H1 (cell line): ENCODE measurements around the gene COL5A2. TPM values are rescaled to one million over a fixed set of nuclear protein-coding genes. Genes with fewer than 3 reads are reported as not detected.

Experiments
- CTCF ChIA-PET: fragments of 300-600 bp; sonication (Branson Sonifier 250); formaldehyde crosslinking; loops from one replicate; lab custom pipeline; 2021; ENCODE audit not compliant: partially characterized antibody; lab: Charles Lee
- POLR2A ChIA-PET: fragments of 300-600 bp; sonication (Branson Sonifier 250); formaldehyde crosslinking; loops from one replicate; lab custom pipeline; 2021; ENCODE audit warnings: inconsistent platforms; ENCODE audit not compliant: partially characterized antibody; lab: Charles Lee
- DNase-seq, 2 experiments: peaks; one replicate each; pipeline versions ENCODE4 v3.0.0 to v3.0.0-alpha.2; 2010 to 2022; ENCODE audit warnings: low spot score in 2 of 2, low read depth in 1 of 2, mixed read lengths in 1 of 2
- FAIRE-seq: peaks from 2 replicates; lab custom pipeline; 2011; peaks lifted over from hg19 to GRCh38; lab: Jason Lieb, UNC
- H2AFZ ChIP-seq: 2 replicates; pipeline ENCODE4 v1.8.1; 2012; ENCODE audit warnings: low read length, inconsistent platforms
- H2AK5ac ChIP-seq: 2 replicates; pipeline ENCODE4 v1.6.1; 2013; ENCODE audit warnings: low read depth, low read length
- H2BK120ac ChIP-seq: replicated peaks from 2 replicates; pipeline ENCODE3; 2013; ENCODE audit warnings: low read depth, low read length, inconsistent platforms
- H2BK12ac ChIP-seq: 2 replicates; pipeline ENCODE4 v1.6.1; 2013; ENCODE audit warnings: low read depth, low read length
- H2BK15ac ChIP-seq: 2 replicates; pipeline ENCODE4 v1.6.1; 2013; ENCODE audit warnings: low read length
- H2BK20ac ChIP-seq: 2 replicates; pipeline ENCODE4 v1.6.1; 2013; ENCODE audit warnings: low read length
- H2BK5ac ChIP-seq: 2 replicates; pipeline ENCODE4 v1.6.1; 2013; ENCODE audit warnings: low read depth, low read length
- H3K14ac ChIP-seq: 2 replicates; pipeline ENCODE4 v1.6.1; 2013; ENCODE audit warnings: inconsistent platforms; ENCODE audit not compliant: insufficient read length
- H3K18ac ChIP-seq: 2 replicates; pipeline ENCODE4 v1.6.1; 2013; ENCODE audit warnings: low read length; ENCODE audit errors: extremely low read depth
- H3K23ac ChIP-seq: 2 replicates; pipeline ENCODE4 v1.6.1; 2013; ENCODE audit warnings: inconsistent platforms; ENCODE audit not compliant: insufficient read length
- H3K23me2 ChIP-seq: 2 replicates; pipeline ENCODE4 v1.6.1; 2013; ENCODE audit warnings: low read depth, low read length
- H3K27ac ChIP-seq: 2 replicates; pipeline ENCODE4 v1.6.1; 2011; ENCODE audit warnings: low read depth, low read length, inconsistent platforms
- H3K27me3 ChIP-seq, 4 experiments: replicated peaks in 1 of 4; 1 replicate in 1 of 4; 2 replicates in 3 of 4; pipeline versions ENCODE4 v1.6.1 to v1.8.1; 2011 to 2013; ENCODE audit warnings: low read length in 3 of 4, mild to moderate bottlenecking in 3 of 4, inconsistent platforms in 2 of 4, mixed read lengths in 2 of 4, moderate library complexity in 1 of 4; ENCODE audit not compliant: control insufficient read depth in 3 of 4, insufficient read depth in 3 of 4; ENCODE audit errors: extremely low read depth in 1 of 4
- H3K36me3 ChIP-seq, 4 experiments: 2 replicates each; pipeline versions ENCODE4 v1.6.1 to v1.8.1; 2011 to 2013; ENCODE audit warnings: mild to moderate bottlenecking in 4 of 4, low read length in 3 of 4, moderate library complexity in 2 of 4, control low read depth in 1 of 4, inconsistent platforms in 1 of 4; ENCODE audit not compliant: insufficient read depth in 4 of 4, control insufficient read depth in 2 of 4
- H3K4ac ChIP-seq: replicated peaks from 2 replicates; pipeline ENCODE3; 2013; ENCODE audit warnings: low read length, low read depth, mixed read lengths, inconsistent platforms; ENCODE audit not compliant: insufficient read length
- H3K4me1 ChIP-seq, 4 experiments: replicated peaks in 1 of 4; 1 replicate in 1 of 4; 2 replicates in 3 of 4; pipeline versions ENCODE4 v1.6.1 to v1.8.1; 2011 to 2013; ENCODE audit warnings: low read length in 3 of 4, inconsistent platforms in 2 of 4, mixed read lengths in 1 of 4; ENCODE audit not compliant: insufficient read depth in 4 of 4, control insufficient read depth in 3 of 4
- H3K4me2 ChIP-seq, 2 experiments: 2 replicates each; pipeline versions ENCODE4 v1.6.1 to v1.8.1; 2011 to 2013; ENCODE audit warnings: low read depth in 2 of 2, low read length in 2 of 2, control low read depth in 1 of 2, inconsistent platforms in 1 of 2, mild to moderate bottlenecking in 1 of 2; ENCODE audit not compliant: insufficient read depth in 1 of 2
- H3K4me3 ChIP-seq, 4 experiments: fragments of 200-600, 300-600 bp in 1 of 4; sonication (generic), shearing (Covaris generic), sonication (Bioruptor Twin) in 1 of 4; 2 replicates each; pipeline versions ENCODE4 v1.5.1 to v1.8.1; 2011 to 2016; ENCODE audit warnings: low read length in 4 of 4, low read depth in 3 of 4, control low read depth in 2 of 4, inconsistent platforms in 2 of 4, mild to moderate bottlenecking in 2 of 4, mixed read lengths in 1 of 4, moderate library complexity in 1 of 4; ENCODE audit not compliant: insufficient read depth in 2 of 4; ENCODE audit errors: extremely low read depth in 1 of 4
- H3K56ac ChIP-seq: replicated peaks from 2 replicates; pipeline ENCODE3; 2013; ENCODE audit warnings: low read depth, mild to moderate bottlenecking, mixed read lengths, low read length, inconsistent platforms; ENCODE audit not compliant: insufficient read length
- H3K79me1 ChIP-seq: 2 replicates; pipeline ENCODE4 v1.6.1; 2013; ENCODE audit warnings: low read depth, low read length, control low read depth
- H3K79me2 ChIP-seq, 2 experiments: 2 replicates each; pipeline versions ENCODE4 v1.6.1 to v1.8.1; 2012 to 2013; ENCODE audit warnings: low read length in 2 of 2, mild to moderate bottlenecking in 2 of 2, inconsistent platforms in 1 of 2; ENCODE audit not compliant: insufficient read depth in 2 of 2, control insufficient read depth in 1 of 2
- H3K9ac ChIP-seq, 4 experiments: replicated peaks in 1 of 4; 1 replicate in 1 of 4; 2 replicates in 3 of 4; pipeline versions ENCODE4 v1.6.1 to v1.8.1; 2011 to 2013; ENCODE audit warnings: low read depth in 3 of 4, low read length in 3 of 4, control low read depth in 2 of 4, mild to moderate bottlenecking in 2 of 4, moderate library complexity in 2 of 4, inconsistent platforms in 1 of 4; ENCODE audit errors: extremely low read depth in 1 of 4
- H3K9me3 ChIP-seq, 2 experiments: 2 replicates each; pipeline versions ENCODE4 v1.6.1 to v1.8.1; 2012 to 2013; ENCODE audit warnings: mild to moderate bottlenecking in 2 of 2, moderate library complexity in 2 of 2, control low read depth in 1 of 2, inconsistent platforms in 1 of 2, low read depth in 1 of 2, low read length in 1 of 2, mixed read lengths in 1 of 2; ENCODE audit not compliant: insufficient read depth in 2 of 2
- H4K20me1 ChIP-seq, 2 experiments: replicated peaks in 1 of 2; 2 replicates each; pipeline versions ENCODE3 to v1.8.1; 2011 to 2013; ENCODE audit warnings: inconsistent platforms in 2 of 2, low read length in 2 of 2, mild to moderate bottlenecking in 1 of 2; ENCODE audit not compliant: insufficient read depth in 2 of 2, control insufficient read depth in 1 of 2
- H4K5ac ChIP-seq: 2 replicates; pipeline ENCODE4 v1.6.1; 2013; ENCODE audit warnings: low read length, low read depth, mixed read lengths, inconsistent platforms; ENCODE audit not compliant: insufficient read length
- H4K8ac ChIP-seq: 2 replicates; pipeline ENCODE4 v1.8.0; 2013; ENCODE audit warnings: mild to moderate bottlenecking, moderate library complexity, low read length, inconsistent platforms; ENCODE audit not compliant: insufficient read depth; ENCODE audit errors: extremely low read depth
- H4K91ac ChIP-seq: replicated peaks from 2 replicates; pipeline ENCODE3; 2013; ENCODE audit warnings: low read length, mixed read lengths, inconsistent platforms; ENCODE audit not compliant: insufficient read length
- CREB1 ChIP-seq: IDR thresholded peaks from 2 replicates; pipeline ENCODE4 v1.6.1; 2012; ENCODE audit warnings: inconsistent platforms
- EP300 ChIP-seq, 2 experiments: IDR thresholded peaks; 1 replicate in 1 of 2; 2 replicates in 1 of 2; pipeline ENCODE4 v1.6.1; 2011 to 2012; ENCODE audit warnings: low read depth in 2 of 2, low read length in 2 of 2, mild to moderate bottlenecking in 2 of 2, borderline replicate concordance in 1 of 2, inconsistent platforms in 1 of 2, moderate library complexity in 1 of 2
- KDM1A ChIP-seq: fragments of 200-600, 300-600 bp; sonication (generic); IDR thresholded peaks from 2 replicates; pipeline ENCODE4 v1.7.1; 2016; ENCODE audit warnings: mild to moderate bottlenecking, low read length, borderline replicate concordance
- NANOG ChIP-seq: IDR thresholded peaks from 2 replicates; pipeline ENCODE4 v1.6.1; 2011; ENCODE audit warnings: low read length, low read depth, mild to moderate bottlenecking, inconsistent platforms; ENCODE audit not compliant: insufficient read depth, poor library complexity, severe bottlenecking
- PHF8 ChIP-seq: fragments of 200-600 bp; sonication (generic); conservative IDR thresholded peaks from 2 replicates; pipeline ENCODE4 v1.7.1; 2012; ENCODE audit warnings: low read depth, mild to moderate bottlenecking, inconsistent platforms, low read length, moderate library complexity
- WGBS, 2 experiments: shearing (Covaris generic) in 1 of 2; methylation state at CpG; one replicate each; pipeline versions ENCODE4 v1.1.6 to v1.1.7; 2013 to 2015; ENCODE audit warnings: low lambda C conversion rate in 2 of 2, mixed read lengths in 2 of 2, inconsistent platforms in 1 of 2, low coverage in 1 of 2, missing lambda C conversion rate in 1 of 2; ENCODE audit not compliant: insufficient replicate concordance in 2 of 2, insufficient coverage in 1 of 2, insufficient read length in 1 of 2; ENCODE audit errors: extremely low coverage in 1 of 2, missing lambda C conversion rate in 1 of 2; 5-methylcytosine and 5-hydroxymethylcytosine counted together
- polyA plus RNA-seq, 7 experiments: library from polyadenylated mRNA; depleted of rRNA in 3 of 7; stranded (reverse) in 5 of 7; unstranded in 2 of 7; fragments of >200 nt in 5 of 7; fragments of 200-250 nt in 2 of 7; gene quantifications; 1 replicate in 5 of 7; 2 replicates in 1 of 7; 4 replicates in 1 of 7; pipeline versions ENCODE4 v1.2.1 to v1.2.3, GENCODE V29; 2011 to 2013; ENCODE audit warnings: missing spikeins in 2 of 7, mixed read lengths in 2 of 7
- total RNA-seq: library from RNA; stranded (reverse); fragmentation: NEBNext Ultra II Directional; extraction: Animal tissue kit (Norgen Biotek cat#: 25700); gene quantifications from 2 replicates; pipeline ENCODE4 v1.2.1, GENCODE V29; 2021
- TF ChIP-seq, protein P1 (sequence below), 3 experiments: IDR thresholded peaks; 1 replicate in 2 of 3; 2 replicates in 1 of 3; pipeline versions ENCODE4 v1.5.1 to v1.6.1; 2011; ENCODE audit warnings: low read length in 3 of 3, mild to moderate bottlenecking in 3 of 3, inconsistent platforms in 2 of 3, low read depth in 1 of 3, moderate library complexity in 1 of 3; ENCODE audit not compliant: insufficient read depth in 1 of 3; ENCODE audit errors: control extremely low read depth in 1 of 3

Gene COL5A2
- total and polyA plus RNA-seq, 2 of the 8 experiments (the other 6 are each of a cell fraction or from before 2014, with no cell fraction given): 4.7 to 24.2 TPM

DNA sequence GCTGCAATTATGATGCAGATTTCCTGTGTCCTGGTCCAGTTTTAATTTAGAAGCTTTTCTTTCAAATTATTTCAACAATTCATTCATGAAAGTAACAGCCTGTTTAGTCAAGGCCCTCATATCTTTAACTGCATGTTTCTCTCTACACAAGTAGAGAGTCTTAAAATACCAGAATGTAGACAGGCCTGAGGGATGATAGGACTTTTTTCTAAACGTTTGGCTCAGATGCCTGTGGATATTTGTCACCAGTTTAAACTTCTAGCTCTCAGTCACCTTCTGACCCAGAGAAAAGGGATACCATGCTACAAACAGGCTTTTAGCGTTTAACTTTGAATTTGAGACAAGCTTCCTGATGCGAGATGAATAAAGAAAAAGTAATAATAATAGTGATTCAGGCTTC lies 15.7 kb downstream of the COL5A2 start:
- FAIRE-seq: no peak
- Histone ChIP-seq H2AK5ac (no peak overlapping the region), H3K27me3 (no peaks in the 10 kb centered on the region), H3K23ac (no peak overlapping the region), H4K91ac (no peak overlapping the region), H2AFZ (no peak overlapping the region), H2BK5ac (no peak overlapping the region), H3K4ac (no peak overlapping the region), H2BK20ac (no peak overlapping the region), H3K4me1 (peaks cover 0 to 12% (median 2%) of the 10 kb centered on the region in 4 experiments; a peak in 2 of 7 replicates), H4K5ac (no peak overlapping the region), H3K23me2 (no peaks in the 10 kb centered on the region), H2BK12ac (no peak overlapping the region), H3K79me2 (no peaks in the 10 kb centered on the region), H3K79me1 (no peaks in the 10 kb centered on the region), H4K8ac (no peak overlapping the region), H3K18ac (no peak overlapping the region), H3K9ac (no peak overlapping the region), H2BK15ac (no peak overlapping the region), H2BK120ac (no peak overlapping the region), H3K4me3 (no peak overlapping the region), H3K9me3 (no peaks in the 10 kb centered on the region), H3K36me3 (no peaks in the 10 kb centered on the region; a peak in 1 of 8 replicates), H3K14ac (no peak overlapping the region), H3K56ac (no peak overlapping the region), H4K20me1 (no peaks in the 10 kb centered on the region), H3K27ac (no peak overlapping the region), H3K4me2 (no peak overlapping the region)
- ChIA-PET POLR2A (no interaction called here), CTCF (interaction anchor here (1.0 to 4.2 kb wide), 5 partner anchors 11 to 250 kb away, joined by 3 to 29 read pairs (median 6); partner anchors contain the start of gene COL5A2)
- 36% methylated on average over 3 of the region's 3 CpGs; no CpG with 5 or more reads in 1 of the 2 experiments for WGBS, 2 experiments
- no peak for DNase-seq
- TF ChIP-seq NANOG (no peak), CREB1 (no peak), EP300 (IDR thresholded peaks at IDR 0.05; ENCODE audit: borderline replicate concordance in 1 of 2, low read depth in 2 of 2, low read length in 2 of 2) (no peak), KDM1A (no peak), PHF8 (no peak)
- TF ChIP-seq, protein P1, sequence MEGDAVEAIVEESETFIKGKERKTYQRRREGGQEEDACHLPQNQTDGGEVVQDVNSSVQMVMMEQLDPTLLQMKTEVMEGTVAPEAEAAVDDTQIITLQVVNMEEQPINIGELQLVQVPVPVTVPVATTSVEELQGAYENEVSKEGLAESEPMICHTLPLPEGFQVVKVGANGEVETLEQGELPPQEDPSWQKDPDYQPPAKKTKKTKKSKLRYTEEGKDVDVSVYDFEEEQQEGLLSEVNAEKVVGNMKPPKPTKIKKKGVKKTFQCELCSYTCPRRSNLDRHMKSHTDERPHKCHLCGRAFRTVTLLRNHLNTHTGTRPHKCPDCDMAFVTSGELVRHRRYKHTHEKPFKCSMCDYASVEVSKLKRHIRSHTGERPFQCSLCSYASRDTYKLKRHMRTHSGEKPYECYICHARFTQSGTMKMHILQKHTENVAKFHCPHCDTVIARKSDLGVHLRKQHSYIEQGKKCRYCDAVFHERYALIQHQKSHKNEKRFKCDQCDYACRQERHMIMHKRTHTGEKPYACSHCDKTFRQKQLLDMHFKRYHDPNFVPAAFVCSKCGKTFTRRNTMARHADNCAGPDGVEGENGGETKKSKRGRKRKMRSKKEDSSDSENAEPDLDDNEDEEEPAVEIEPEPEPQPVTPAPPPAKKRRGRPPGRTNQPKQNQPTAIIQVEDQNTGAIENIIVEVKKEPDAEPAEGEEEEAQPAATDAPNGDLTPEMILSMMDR (IDR thresholded peaks at IDR 0.05; ENCODE audit: control extremely low read depth in 1 of 3, insufficient read depth in 1 of 3, low read depth in 1 of 3, low read length in 3 of 3): no peak
